ENCODE measurements around the gene LSG1.

DNA sequence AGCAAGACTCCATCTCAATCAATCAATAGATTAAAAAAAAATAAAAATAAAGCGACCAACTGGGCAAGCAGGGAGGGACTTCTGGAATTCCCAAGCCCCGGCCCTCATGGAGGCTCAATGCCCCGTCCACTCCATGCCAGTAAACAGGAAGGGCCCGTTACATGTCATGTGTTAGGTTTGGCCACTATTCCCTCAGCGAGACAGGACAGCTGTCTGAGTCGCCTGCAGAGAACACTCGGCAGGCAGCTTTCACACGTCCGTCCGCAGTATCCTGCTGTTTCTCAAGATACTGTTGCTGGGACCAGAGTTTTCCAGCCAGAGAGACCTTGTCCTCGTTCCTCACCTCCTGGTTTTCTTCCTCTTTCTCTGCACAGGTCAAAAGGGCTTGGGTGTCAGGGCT is 56.8 kb downstream of the LSG1 start:
- TF ChIP-seq, protein P1, sequence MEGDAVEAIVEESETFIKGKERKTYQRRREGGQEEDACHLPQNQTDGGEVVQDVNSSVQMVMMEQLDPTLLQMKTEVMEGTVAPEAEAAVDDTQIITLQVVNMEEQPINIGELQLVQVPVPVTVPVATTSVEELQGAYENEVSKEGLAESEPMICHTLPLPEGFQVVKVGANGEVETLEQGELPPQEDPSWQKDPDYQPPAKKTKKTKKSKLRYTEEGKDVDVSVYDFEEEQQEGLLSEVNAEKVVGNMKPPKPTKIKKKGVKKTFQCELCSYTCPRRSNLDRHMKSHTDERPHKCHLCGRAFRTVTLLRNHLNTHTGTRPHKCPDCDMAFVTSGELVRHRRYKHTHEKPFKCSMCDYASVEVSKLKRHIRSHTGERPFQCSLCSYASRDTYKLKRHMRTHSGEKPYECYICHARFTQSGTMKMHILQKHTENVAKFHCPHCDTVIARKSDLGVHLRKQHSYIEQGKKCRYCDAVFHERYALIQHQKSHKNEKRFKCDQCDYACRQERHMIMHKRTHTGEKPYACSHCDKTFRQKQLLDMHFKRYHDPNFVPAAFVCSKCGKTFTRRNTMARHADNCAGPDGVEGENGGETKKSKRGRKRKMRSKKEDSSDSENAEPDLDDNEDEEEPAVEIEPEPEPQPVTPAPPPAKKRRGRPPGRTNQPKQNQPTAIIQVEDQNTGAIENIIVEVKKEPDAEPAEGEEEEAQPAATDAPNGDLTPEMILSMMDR (conservative IDR thresholded peaks at IDR 0.05 in 1 of 2, IDR thresholded peaks at IDR 0.05 in 1 of 2; ENCODE audit: low read depth in 1 of 2, low read length in 2 of 2), result no peak
- no peak for TF ChIP-seq EZH2 (IDR thresholded peaks at IDR 0.05; ENCODE audit: low read length, missing control alignments)
